OCI-LY7 (cell line): ENCODE measurements around the gene PIK3CG. TPM values are rescaled to one million over a fixed set of nuclear protein-coding genes. Genes with fewer than 3 reads are reported as not detected.
A peak's percentile ranks its signal among the peaks of the same experiment; 100 is the strongest.

Experiments
- Bru-seq: library from RNA; stranded (reverse); fragments of 400-500 nt; gene quantifications from one replicate; lab custom pipeline; 2021; lab: Mats Ljungman, UMichigan
- BruChase-seq, 2 experiments: library from RNA; stranded (reverse); fragments of 400-500 nt; gene quantifications; one replicate each; lab custom pipeline; 2021; lab: Mats Ljungman, UMichigan
- BruUV-seq: library from RNA; stranded (reverse); fragments of 400-500 nt; replicated peaks from 2 replicates; lab custom pipeline; 2021; lab: Mats Ljungman, UMichigan
- CTCF ChIA-PET: fragments of 300-600 bp; sonication (Branson Sonifier 250); formaldehyde crosslinking; loops from one replicate; lab custom pipeline; 2022; ENCODE audit warnings: antibody characterized with exemption; ENCODE audit not compliant: unreplicated experiment; lab: Charles Lee
- POLR2A ChIA-PET: fragments of 300-600 bp; sonication (Branson Sonifier 250); formaldehyde crosslinking; loops from one replicate; lab custom pipeline; 2022; ENCODE audit warnings: antibody characterized with exemption; lab: Charles Lee
- DNase-seq: peaks from one replicate; pipeline ENCODE4 v3.0.0-alpha.2; 2015; ENCODE audit warnings: low spot score
- H2AFZ ChIP-seq: fragments of 200-600 bp; sonication (generic), shearing (Covaris generic); 2 replicates; pipeline ENCODE4 v1.6.1; 2014; ENCODE audit warnings: mild to moderate bottlenecking, antibody characterized with exemption, low read length, moderate library complexity
- H3K27ac ChIP-seq: fragments of 200-600 bp; sonication (generic); 2 replicates; pipeline ENCODE4 v1.5.1; 2014; ENCODE audit warnings: mixed run types, low read depth, mild to moderate bottlenecking, moderate library complexity, low read length, inconsistent platforms; ENCODE audit not compliant: poor library complexity, severe bottlenecking
- H3K36me3 ChIP-seq: fragments of 200-600 bp; sonication (generic); 2 replicates; pipeline ENCODE4 v1.6.1; 2014; ENCODE audit warnings: mild to moderate bottlenecking, antibody characterized with exemption, low read length, moderate library complexity, mixed read lengths; ENCODE audit not compliant: insufficient read depth
- H3K4me1 ChIP-seq: fragments of 200-600 bp; sonication (generic); 2 replicates; pipeline ENCODE4 v1.5.1; 2014; ENCODE audit warnings: mild to moderate bottlenecking, low read length; ENCODE audit not compliant: insufficient read depth, poor library complexity, severe bottlenecking
- H3K4me2 ChIP-seq: fragments of 200-600 bp; sonication (generic); 2 replicates; pipeline ENCODE4 v1.6.1; 2014; ENCODE audit warnings: mild to moderate bottlenecking, low read length
- H3K4me3 ChIP-seq: fragments of 200-600 bp; sonication (generic); 2 replicates; pipeline ENCODE4 v1.5.1; 2014; ENCODE audit warnings: mild to moderate bottlenecking, low read depth, low read length; ENCODE audit not compliant: poor library complexity, severe bottlenecking
- H3K79me2 ChIP-seq: fragments of 200-600 bp; sonication (generic); 2 replicates; pipeline ENCODE4 v1.6.1; 2016; ENCODE audit warnings: low read depth, mild to moderate bottlenecking, low read length, moderate library complexity, mixed read lengths; ENCODE audit not compliant: insufficient read depth
- H3K9me2 ChIP-seq: fragments of 200-600 bp; sonication (generic); 2 replicates; pipeline ENCODE4 v1.6.1; 2016; ENCODE audit warnings: mild to moderate bottlenecking, low read length, mixed read lengths; ENCODE audit not compliant: insufficient read depth
- H3K9me3 ChIP-seq: fragments of 200-600 bp; sonication (generic); 2 replicates; pipeline ENCODE4 v1.6.1; 2014; ENCODE audit warnings: mild to moderate bottlenecking, mixed run types, low read length, mixed read lengths
- H4K20me1 ChIP-seq: fragments of 200-600 bp; sonication (generic); 2 replicates; pipeline ENCODE4 v1.6.1; 2014; ENCODE audit warnings: mild to moderate bottlenecking, antibody characterized with exemption, low read length, moderate library complexity, mixed read lengths; ENCODE audit not compliant: insufficient read depth
- CTCF ChIP-seq: fragments of 200-600 bp; sonication (generic); conservative IDR thresholded peaks from 2 replicates; pipeline ENCODE4 v1.5.1; 2014; ENCODE audit warnings: mild to moderate bottlenecking, antibody characterized with exemption, low read length, moderate library complexity, mixed read lengths
- EZH2phosphoT487 ChIP-seq: fragments of 200-600 bp; sonication (generic); IDR thresholded peaks from 2 replicates; pipeline ENCODE4 v1.6.1; 2018; ENCODE audit warnings: low read depth, borderline replicate concordance, mild to moderate bottlenecking, mixed run types, antibody characterized with exemption, low read length, moderate library complexity, mixed read lengths
- intact Hi-C: fragments of 100-400 bp; cut with micrococcal nuclease; formaldehyde crosslinking; loops from one replicate; pipeline ENCODE4 v1.10.0; 2022; ENCODE audit not compliant: unreplicated experiment
- long read RNA-seq: library from polyadenylated mRNA; stranded (forward); transcript quantifications from one replicate; pipeline ENCODE4 v2.0.0, GENCODE V29; 2022
- total RNA-seq, 2 experiments: library from RNA; depleted of rRNA in 1 of 2; stranded (reverse); fragments of >200 nt in 1 of 2; shearing (Covaris generic) in 1 of 2; gene quantifications; 2 replicates each; pipeline ENCODE4 v1.2.3, GENCODE V29; 2014 to 2022

PIK3CG gene
- total RNA-seq (2014; rRNA removed; shearing (Covaris generic)) (21.1 and 22.8 TPM in 2 replicates), total RNA-seq (2022) (47.2 and 53.1 TPM in 2 replicates), Bru-seq, nascent RNA (percentile 91 among the genes with signal in this experiment), BruChase-seq, experiment 1, labeled RNA remaining after a 6-hour chase (percentile 63 among the genes with signal in this experiment), BruChase-seq, experiment 2, labeled RNA remaining after a 2-hour chase (percentile 88 among the genes with signal in this experiment)
- long read RNA-seq, full-length matches to known transcripts, result 71 of 117 reads
- long read RNA-seq, partial matches to known transcripts, result 12 of 117 reads
- long read RNA-seq, other reads (novel, unspliced or antisense), result 34 of 117 reads

GRCh38 chr7:106865130-106866041 is at the start of gene PIK3CG:
Gene PIK3CG, plus strand, starts transcription at chr7:106865282. Its CDS starts 2,280 bp downstream, at chr7:106867562.
- peaks cover 44% of the 10 kb centered on the region for H3K4me1 ChIP-seq
- intact Hi-C loops, result loop anchor here (5.0 to 10.0 kb wide), 4 partner anchors 227 to 877 kb away; partner anchors contain the start of genes CBLL1, COG5 and DUS4L

GRCh38 chr7:106817098-106817497 is 48.0 kb upstream of the PIK3CG start:
- Histone ChIP-seq H3K9me2 (0 out of 2 replicates have a peak, but pooled peaks cover 5% of the 10 kb centered on the region), H4K20me1 (no peaks in the 10 kb centered on the region), H2AFZ (no peak overlapping the region), H3K36me3 (no peaks in the 10 kb centered on the region), H3K4me2 (no peak overlapping the region), H3K4me1 (no peaks in the 10 kb centered on the region), H3K9me3 (no peaks in the 10 kb centered on the region), H3K27ac (no peak overlapping the region), H3K4me3 (no peak overlapping the region), H3K79me2 (no peaks in the 10 kb centered on the region)
- ChIA-PET CTCF (no interaction called here), POLR2A (interaction anchor here (0.5 to 0.7 kb wide), 2 partner anchors 24 to 43 kb away, joined by 3 read pairs; no protein-coding TSS in a partner anchor)
- BruUV-seq, result no TSS peak
- no peak for TF ChIP-seq EZH2phosphoT487
- TF ChIP-seq CTCF, result no peak
- intact Hi-C loops, result no loop called here
- DNase-seq, result no peak

More at GRCh38 chr7:106865130-106866041, at the start of gene PIK3CG:
- H4K20me1 ChIP-seq, result no peaks in the 10 kb centered on the region
- peak within 1 kb of the TSS; percentile 91 for H3K4me2 ChIP-seq
- H3K9me2 ChIP-seq, result no peaks in the 10 kb centered on the region
- CTCF ChIA-PET, result interaction anchor here (0.6 to 1.0 kb wide), 3 partner anchors 10 to 31 kb away, joined by 3 to 16 read pairs (median 4); no protein-coding TSS in a partner anchor
- peak; percentile 87 for DNase-seq
- H3K79me2 ChIP-seq, result peaks cover 44% of the 10 kb centered on the region
- H2AFZ ChIP-seq, result peak within 1 kb of the TSS; percentile 63; the same call in 1 of the 2 replicates
- peak within 1 kb of the TSS; percentile 82 for H3K4me3 ChIP-seq
- peak within 1 kb of the TSS; percentile 86 for H3K27ac ChIP-seq
- peaks cover 30% of the 10 kb centered on the region for H3K36me3 ChIP-seq
- H3K9me3 ChIP-seq, result no peaks in the 10 kb centered on the region
- TF ChIP-seq EZH2phosphoT487, result no peak
- no peak for TF ChIP-seq CTCF
- POLR2A ChIA-PET, result interaction anchor here (0.6 to 1.9 kb wide), 19 partner anchors 10 to 739 kb away, joined by 3 to 6 read pairs (median 4); no protein-coding TSS in a partner anchor
- BruUV-seq, result TSS peak; percentile 86
